ENCODE results near the gene NUAK1. TPM values are rescaled to one million over a fixed set of nuclear protein-coding genes. Genes with fewer than 3 reads are reported as not detected.

NUAK1 gene
- total RNA-seq, 1 experiment from 2014 or later = 7.4 TPM

DNA sequence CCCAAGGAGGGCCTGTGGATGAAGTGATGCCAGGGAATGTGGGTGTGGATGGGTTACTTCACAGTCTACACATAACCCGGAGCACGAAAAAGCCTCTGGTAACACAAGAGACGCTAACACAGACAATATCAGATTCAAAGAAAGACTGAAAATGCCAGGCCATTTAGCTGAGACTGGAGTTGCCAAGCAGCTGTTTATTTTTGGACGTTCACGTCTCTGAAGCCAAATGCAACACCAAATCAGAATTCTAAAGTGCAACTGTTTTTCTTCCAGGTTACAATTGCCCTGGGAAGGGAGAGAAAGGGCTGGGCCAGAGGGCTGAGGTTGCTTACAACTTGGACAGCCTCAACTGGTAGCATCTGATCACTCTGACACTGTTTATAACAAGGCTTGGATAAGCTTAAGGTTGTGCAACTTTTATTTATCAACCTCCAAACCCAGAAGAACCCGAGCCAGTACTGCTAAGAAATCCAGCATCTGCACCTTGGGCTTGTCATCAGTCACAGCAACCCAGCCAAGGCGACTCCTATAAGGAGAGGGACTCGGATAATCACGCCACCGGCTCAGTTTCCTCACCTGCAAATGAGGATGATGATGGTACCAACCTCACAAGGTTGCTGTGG lies 24.8 kb downstream of the NUAK1 start:
- ChIA-PET CTCF (no interaction called here), RAD21 (ENCODE audit: low non-redundant PET in 1 of 2, low total read pairs in 2 of 2, uncharacterized antibody in 2 of 2, unreplicated experiment in 2 of 2) (no interaction called here), POLR2A (no interaction called here)
- Histone ChIP-seq H3K36me3 (ENCODE audit: control insufficient read depth in 1 of 2, insufficient read depth in 2 of 2, low read length in 2 of 2) (no peaks in the 10 kb centered on the region), H3K4me1 (ENCODE audit: control insufficient read depth in 1 of 2, insufficient read depth in 2 of 2, low read length in 2 of 2) (peaks cover 9 to 13% of the 10 kb centered on the region in 2 experiments), H3K9me2 (ENCODE audit: insufficient read depth) (no peaks in the 10 kb centered on the region), H3K4me2 (ENCODE audit: low read length) (no peak overlapping the region), H3K4me3 (replicated peaks in 1 of 2; ENCODE audit: low read depth in 1 of 2, low read length in 2 of 2) (no peak overlapping the region), H3K27me3 (ENCODE audit: insufficient read depth, low read length) (no peaks in the 10 kb centered on the region), H3K9ac (ENCODE audit: low read length) (no peak overlapping the region), H4K20me1 (ENCODE audit: insufficient read depth) (no peaks in the 10 kb centered on the region), H3K79me2 (ENCODE audit: insufficient read depth, low read length) (no peaks in the 10 kb centered on the region), H3K27ac (ENCODE audit: low read depth, low read length) (no peak overlapping the region), H3K9me3 (ENCODE audit: control insufficient read depth in 1 of 2, insufficient read depth in 1 of 2, low read depth in 1 of 2, low read length in 2 of 2) (no peaks in the 10 kb centered on the region), H2AFZ (ENCODE audit: low read depth, low read length, poor library complexity, severe bottlenecking) (no peak overlapping the region)
- DNase-seq (ENCODE audit: low read depth, low spot score) = no peak
- ATAC-seq = no peak
- no peak for TF ChIP-seq SRF (IDR thresholded peaks at IDR 0.05; ENCODE audit: low read depth)
- no peak for TF ChIP-seq EZH2 (IDR thresholded peaks at IDR 0.05)
- TF ChIP-seq POLR2AphosphoS5 (IDR thresholded peaks at IDR 0.05; ENCODE audit: low read depth, low read length) = no peak
- intact Hi-C loops (cut with micrococcal nuclease) = no loop called here
- no TSS peak for BruUV-seq (replicated peaks)

- H3K4me2 ChIP-seq (ENCODE audit: low read length) = peak overlapping the region; percentile 19; the same call in 1 of the 2 replicates
- H3K9ac ChIP-seq (ENCODE audit: low read length) = no peak overlapping the region
- TF ChIP-seq EGR1 (IDR thresholded peaks at IDR 0.05; ENCODE audit: low read depth) (no peak), YY1 (IDR thresholded peaks at IDR 0.05; ENCODE audit: extremely low read depth, insufficient replicate concordance, low read depth, low read length) (no peak), ELF1 (IDR thresholded peaks at IDR 0.05; ENCODE audit: borderline replicate concordance, low read depth) (no peak), ATF3 (IDR thresholded peaks at IDR 0.05) (no peak), POLR2AphosphoS5 (IDR thresholded peaks at IDR 0.05; ENCODE audit: low read depth, low read length) (no peak), FOSL1 (IDR thresholded peaks at IDR 0.05; ENCODE audit: low read depth) (no peak), SRF (IDR thresholded peaks at IDR 0.05; ENCODE audit: low read depth) (no peak), SIN3A (IDR thresholded peaks at IDR 0.05; ENCODE audit: low read depth) (no peak), REST (IDR thresholded peaks at IDR 0.05; ENCODE audit: low read depth) (no peak), POLR2A (IDR thresholded peaks at IDR 0.05; ENCODE audit: borderline replicate concordance, extremely low read depth, insufficient read depth, insufficient read length) (no peak), ZNF274 (IDR thresholded peaks at IDR 0.05; ENCODE audit: low read depth, low read length) (no peak), TCF7L2 (IDR thresholded peaks at IDR 0.05; ENCODE audit: borderline replicate concordance, extremely low read depth, insufficient read depth, insufficient read length) (no peak)
- TF ChIP-seq, protein P1, sequence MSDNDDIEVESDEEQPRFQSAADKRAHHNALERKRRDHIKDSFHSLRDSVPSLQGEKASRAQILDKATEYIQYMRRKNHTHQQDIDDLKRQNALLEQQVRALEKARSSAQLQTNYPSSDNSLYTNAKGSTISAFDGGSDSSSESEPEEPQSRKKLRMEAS (IDR thresholded peaks at IDR 0.05) = no peak
- TF ChIP-seq, protein P2, sequence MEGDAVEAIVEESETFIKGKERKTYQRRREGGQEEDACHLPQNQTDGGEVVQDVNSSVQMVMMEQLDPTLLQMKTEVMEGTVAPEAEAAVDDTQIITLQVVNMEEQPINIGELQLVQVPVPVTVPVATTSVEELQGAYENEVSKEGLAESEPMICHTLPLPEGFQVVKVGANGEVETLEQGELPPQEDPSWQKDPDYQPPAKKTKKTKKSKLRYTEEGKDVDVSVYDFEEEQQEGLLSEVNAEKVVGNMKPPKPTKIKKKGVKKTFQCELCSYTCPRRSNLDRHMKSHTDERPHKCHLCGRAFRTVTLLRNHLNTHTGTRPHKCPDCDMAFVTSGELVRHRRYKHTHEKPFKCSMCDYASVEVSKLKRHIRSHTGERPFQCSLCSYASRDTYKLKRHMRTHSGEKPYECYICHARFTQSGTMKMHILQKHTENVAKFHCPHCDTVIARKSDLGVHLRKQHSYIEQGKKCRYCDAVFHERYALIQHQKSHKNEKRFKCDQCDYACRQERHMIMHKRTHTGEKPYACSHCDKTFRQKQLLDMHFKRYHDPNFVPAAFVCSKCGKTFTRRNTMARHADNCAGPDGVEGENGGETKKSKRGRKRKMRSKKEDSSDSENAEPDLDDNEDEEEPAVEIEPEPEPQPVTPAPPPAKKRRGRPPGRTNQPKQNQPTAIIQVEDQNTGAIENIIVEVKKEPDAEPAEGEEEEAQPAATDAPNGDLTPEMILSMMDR (IDR thresholded peaks at IDR 0.05 in 2 of 3, conservative IDR thresholded peaks at IDR 0.05 in 1 of 3; ENCODE audit: borderline replicate concordance in 1 of 3, insufficient read depth in 1 of 3, low read depth in 2 of 3, low read length in 2 of 3) = no peak
Measured at GRCh38 chr12:106113446-106113823, 25.3 kb downstream of the NUAK1 start.

More at GRCh38 chr12:106113446-106113823, 25.3 kb downstream of the NUAK1 start:
- no peak for DNase-seq (ENCODE audit: low read depth, low spot score)
- BruUV-seq (replicated peaks) = no TSS peak
- ChIA-PET POLR2A (no interaction called here), CTCF (no interaction called here), RAD21 (ENCODE audit: low non-redundant PET in 1 of 2, low total read pairs in 2 of 2, uncharacterized antibody in 2 of 2, unreplicated experiment in 2 of 2) (no interaction called here)
- H3K27ac ChIP-seq (ENCODE audit: low read depth, low read length) = no peak overlapping the region
- ATAC-seq = no peak; the same call in 1 of the 2 replicates
- no peaks in the 10 kb centered on the region for H3K36me3 ChIP-seq (ENCODE audit: control insufficient read depth in 1 of 2, insufficient read depth in 2 of 2, low read length in 2 of 2)
- intact Hi-C loops (cut with micrococcal nuclease) = no loop called here
- H3K9me2 ChIP-seq (ENCODE audit: insufficient read depth) = no peaks in the 10 kb centered on the region
- H3K4me1 ChIP-seq (ENCODE audit: control insufficient read depth in 1 of 2, insufficient read depth in 2 of 2, low read length in 2 of 2) = peaks cover 12 to 13% of the 10 kb centered on the region in 2 experiments
- no peaks in the 10 kb centered on the region for H3K79me2 ChIP-seq (ENCODE audit: insufficient read depth, low read length)
- H3K27me3 ChIP-seq (ENCODE audit: insufficient read depth, low read length) = no peaks in the 10 kb centered on the region
- no peak overlapping the region for H3K4me3 ChIP-seq (replicated peaks in 1 of 2; ENCODE audit: low read depth in 1 of 2, low read length in 2 of 2)
- H4K20me1 ChIP-seq (ENCODE audit: insufficient read depth) = no peaks in the 10 kb centered on the region
- H2AFZ ChIP-seq (ENCODE audit: low read depth, low read length, poor library complexity, severe bottlenecking) = no peak overlapping the region
- no peaks in the 10 kb centered on the region for H3K9me3 ChIP-seq (ENCODE audit: control insufficient read depth in 1 of 2, insufficient read depth in 1 of 2, low read depth in 1 of 2, low read length in 2 of 2)

Measured in HCT116 (cell line).